IMR-90 (cell line): ENCODE measurements around the gene DHX9. TPM values are rescaled to one million over a fixed set of nuclear protein-coding genes. Genes with fewer than 3 reads are reported as not detected.

Experiments
- ATAC-seq: fragments of 200-7000 bp; cut with Tn5 transposase; 2 replicates; pipeline ENCODE4 v1.9.1; 2020; ENCODE audit warnings: low read depth, mild to moderate bottlenecking, moderate library complexity
- BruUV-seq: library from RNA; stranded (reverse); fragments of 400-500 nt; replicated peaks from 2 replicates; lab custom pipeline; 2021; lab: Mats Ljungman, UMichigan
- CTCF ChIA-PET: fragments of 300-600 bp; formaldehyde crosslinking; extraction: SDS; loops from one replicate; lab custom pipeline; 2021; ENCODE audit warnings: antibody characterized with exemption; lab: Yijun Ruan, JAX
- POLR2A ChIA-PET: fragments of 300-600 bp; sonication (Branson Sonifier 250); formaldehyde crosslinking; loops from one replicate; lab custom pipeline; 2022; ENCODE audit warnings: antibody characterized with exemption; ENCODE audit not compliant: unreplicated experiment; lab: Charles Lee
- DNase-seq: peaks from one replicate; pipeline ENCODE4 v3.0.0; 2013
- H2AFZ ChIP-seq: replicated peaks from 2 replicates; pipeline ENCODE3; 2013; ENCODE audit warnings: low read length, mild to moderate bottlenecking; ENCODE audit not compliant: poor library complexity
- H2AK5ac ChIP-seq: 2 replicates; pipeline ENCODE4 v1.6.1; 2013; ENCODE audit warnings: low read depth, low read length, inconsistent platforms
- H2AK9ac ChIP-seq: replicated peaks from 2 replicates; pipeline ENCODE3; 2013; ENCODE audit warnings: mild to moderate bottlenecking, low read depth, low read length, moderate library complexity; ENCODE audit not compliant: poor library complexity
- H2BK120ac ChIP-seq: 2 replicates; pipeline ENCODE4 v1.6.1; 2013; ENCODE audit warnings: low read depth, low read length, inconsistent platforms
- H2BK15ac ChIP-seq: 3 replicates; pipeline ENCODE4 v1.6.1; 2013; ENCODE audit warnings: low read depth, low read length, inconsistent platforms
- H2BK20ac ChIP-seq: 2 replicates; pipeline ENCODE4 v1.6.1; 2013; ENCODE audit warnings: low read depth, mild to moderate bottlenecking, inconsistent platforms, low read length, moderate library complexity
- H2BK5ac ChIP-seq: 2 replicates; pipeline ENCODE4 v1.6.1; 2013; ENCODE audit warnings: mild to moderate bottlenecking, low read depth, low read length, inconsistent platforms; ENCODE audit not compliant: poor library complexity, severe bottlenecking
- H3K14ac ChIP-seq: replicated peaks from 2 replicates; pipeline ENCODE4 v1.6.1; 2013; ENCODE audit warnings: low read depth, low read length, inconsistent platforms
- H3K18ac ChIP-seq: 2 replicates; pipeline ENCODE4 v1.6.1; 2013; ENCODE audit warnings: low read depth, low read length, control low read depth
- H3K23ac ChIP-seq: 2 replicates; pipeline ENCODE4 v1.6.1; 2013; ENCODE audit warnings: low read depth, low read length, inconsistent platforms
- H3K27ac ChIP-seq: 2 replicates; pipeline ENCODE4 v1.5.1; 2013; ENCODE audit warnings: mild to moderate bottlenecking, control low read depth, low read length; ENCODE audit not compliant: insufficient read depth
- H3K27me3 ChIP-seq: 2 replicates; pipeline ENCODE4 v1.6.1; 2013; ENCODE audit warnings: low read length; ENCODE audit not compliant: control insufficient read depth, insufficient read depth
- H3K36me3 ChIP-seq: 2 replicates; pipeline ENCODE4 v1.6.1; 2013; ENCODE audit warnings: low read length, mixed read lengths; ENCODE audit not compliant: control insufficient read depth, insufficient read depth
- H3K4ac ChIP-seq: 2 replicates; pipeline ENCODE4 v1.6.1; 2013; ENCODE audit warnings: low read depth, low read length, inconsistent platforms
- H3K4me1 ChIP-seq: 2 replicates; pipeline ENCODE4 v1.6.1; 2013; ENCODE audit warnings: low read length, mixed read lengths; ENCODE audit not compliant: control insufficient read depth, insufficient read depth
- H3K4me2 ChIP-seq: 2 replicates; pipeline ENCODE4 v1.6.1; 2013; ENCODE audit warnings: low read depth, mild to moderate bottlenecking, control low read depth, low read length, moderate library complexity
- H3K4me3 ChIP-seq: 2 replicates; pipeline ENCODE4 v1.5.1; 2013; ENCODE audit warnings: low read depth, mild to moderate bottlenecking, control low read depth, low read length, moderate library complexity; ENCODE audit not compliant: insufficient read depth
- H3K56ac ChIP-seq: 2 replicates; pipeline ENCODE4 v1.6.1; 2013; ENCODE audit warnings: low read length, inconsistent platforms; ENCODE audit not compliant: insufficient read depth; ENCODE audit errors: extremely low read depth
- H3K79me1 ChIP-seq, 2 experiments: 2 replicates each; pipeline ENCODE4 v1.6.1; 2013; ENCODE audit warnings: low read length in 2 of 2, inconsistent platforms in 1 of 2, low read depth in 1 of 2
- H3K9ac ChIP-seq: 2 replicates; pipeline ENCODE4 v1.6.1; 2013; ENCODE audit warnings: low read depth, low read length, control low read depth
- H3K9me1 ChIP-seq: 2 replicates; pipeline ENCODE4 v1.6.1; 2013; ENCODE audit warnings: low read length, inconsistent platforms; ENCODE audit not compliant: insufficient read depth
- H3K9me3 ChIP-seq: 2 replicates; pipeline ENCODE4 v1.6.1; 2013; ENCODE audit warnings: low read length; ENCODE audit not compliant: control insufficient read depth, insufficient read depth
- H4K20me1 ChIP-seq: 2 replicates; pipeline ENCODE4 v1.6.1; 2013; ENCODE audit warnings: low read length, inconsistent platforms; ENCODE audit not compliant: insufficient read depth
- H4K5ac ChIP-seq: 2 replicates; pipeline ENCODE4 v1.6.1; 2013; ENCODE audit warnings: mild to moderate bottlenecking, low read depth, low read length, control low read depth
- H4K8ac ChIP-seq, 2 experiments: 2 replicates each; pipeline ENCODE4 v1.6.1; 2013; ENCODE audit warnings: low read depth in 2 of 2, low read length in 2 of 2, control low read depth in 1 of 2, inconsistent platforms in 1 of 2
- H4K91ac ChIP-seq: 2 replicates; pipeline ENCODE4 v1.6.1; 2013; ENCODE audit warnings: low read depth, low read length, inconsistent platforms; ENCODE audit not compliant: insufficient read depth
- MAFK ChIP-seq: IDR thresholded peaks from 2 replicates; pipeline ENCODE4 v1.6.1; 2012; ENCODE audit warnings: low read depth, low read length, improper control_type of control experiment
- RFX5 ChIP-seq: IDR thresholded peaks from 2 replicates; pipeline ENCODE4 v1.8.0; 2012; ENCODE audit warnings: low read depth, mild to moderate bottlenecking, low read length, moderate library complexity
- dilution Hi-C: fragments of 300-500 bp; cut with HindIII; formaldehyde crosslinking; loops from one replicate; pipeline ENCODE4 v1.14.3; 2018; ENCODE audit warnings: low sequenced_read_pairs; ENCODE audit not compliant: unreplicated experiment
- in situ Hi-C: fragments of 300-500 bp; cut with MboI; formaldehyde crosslinking; loops from 3 replicates; pipeline ENCODE4 v1.14.3; 2019; ENCODE audit warnings: low sequenced_read_pairs, inconsistent platforms, mixed read lengths
- intact Hi-C: fragments of 100-400 bp; cut with micrococcal nuclease; formaldehyde crosslinking; loops from 2 replicates; pipeline ENCODE4 v1.10.0; 2022
- polyA plus RNA-seq, 3 experiments: library from polyadenylated mRNA; depleted of rRNA; stranded (reverse); fragments of >200 nt; gene quantifications; 2 replicates each; pipeline ENCODE4 v1.2.3, GENCODE V29; 2012; ENCODE audit warnings: low replicate concordance in 1 of 3
- total RNA-seq: library from RNA; depleted of rRNA; stranded (reverse); fragments of >200 nt; gene quantifications from 2 replicates; pipeline ENCODE4 v1.2.3, GENCODE V29; 2012

Gene DHX9
- total and polyA plus RNA-seq, 2 of the 4 experiments (the other 2 are of a cell fraction) = 119 to 211 TPM

DNA sequence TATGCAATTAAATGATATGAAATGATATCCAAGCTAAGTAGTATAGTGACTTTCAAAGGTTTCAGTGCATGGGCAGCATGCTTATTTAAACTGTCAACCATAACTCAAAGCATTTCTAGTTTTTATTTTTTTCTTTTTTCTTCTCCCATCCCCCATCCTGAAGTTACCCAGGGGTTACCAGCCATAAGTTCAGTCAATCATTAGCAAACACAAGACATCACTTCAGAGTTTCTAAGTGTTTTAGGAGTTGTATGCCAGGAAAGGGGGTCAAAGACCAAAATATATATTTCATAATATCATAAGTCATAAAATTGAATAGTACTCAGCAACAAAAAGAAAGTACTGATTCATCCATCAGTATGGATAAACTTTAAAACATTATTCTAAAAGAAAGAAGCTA lies 28.7 kb downstream of the DHX9 start:
- Histone ChIP-seq H3K27me3 (no peaks in the 10 kb centered on the region), H3K4me3 (no peak overlapping the region), H2BK20ac (no peak overlapping the region), H3K56ac (no peak overlapping the region), H2BK15ac (no peak overlapping the region), H3K27ac (no peak overlapping the region), H3K36me3 (peaks cover 42% of the 10 kb centered on the region), H4K5ac (no peak overlapping the region), H2AFZ (no peak overlapping the region), H3K18ac (no peak overlapping the region), H4K91ac (no peak overlapping the region), H3K9me1 (peaks cover 6% of the 10 kb centered on the region; the same call in 1 of the 2 replicates), H4K8ac (no peak overlapping the region), H2AK9ac (no peak overlapping the region), H3K9ac (no peak overlapping the region), H3K4me2 (no peak overlapping the region), H3K4me1 (no peaks in the 10 kb centered on the region), H2AK5ac (no peak overlapping the region), H3K14ac (no peak overlapping the region), H3K79me1 (peaks cover 22 to 26% of the 10 kb centered on the region in 2 experiments), H3K9me3 (no peaks in the 10 kb centered on the region), H4K20me1 (peaks cover 12% of the 10 kb centered on the region), H2BK5ac (no peak overlapping the region), H3K4ac (no peak overlapping the region), H2BK120ac (no peak overlapping the region), H3K23ac (no peak overlapping the region)
- ATAC-seq (no peak), DNase-seq (no peak)
- ChIA-PET POLR2A (no interaction called here), CTCF (no interaction called here)
- dilution Hi-C loops = no loop called here
- in situ Hi-C loops = no loop called here
- TF ChIP-seq MAFK (no peak), RFX5 (no peak)
- no TSS peak for BruUV-seq
- intact Hi-C loops = no loop called here
